Activated T-helper 1 cell treated with anti-CD3 and anti-CD28 coated beads, Interleukin-2, amount 50 U/mL, for 16 hours (primary cell): Measurements from ENCODE around the gene CST3.

Source experiments
- DNase-seq, 2 donors: peaks; one replicate each; pipeline ENCODE4 v3.0.0-alpha.2; 2020; ENCODE audit warnings: low read depth in 1 of 2, low spot score in 1 of 2

CST3 gene

DNA sequence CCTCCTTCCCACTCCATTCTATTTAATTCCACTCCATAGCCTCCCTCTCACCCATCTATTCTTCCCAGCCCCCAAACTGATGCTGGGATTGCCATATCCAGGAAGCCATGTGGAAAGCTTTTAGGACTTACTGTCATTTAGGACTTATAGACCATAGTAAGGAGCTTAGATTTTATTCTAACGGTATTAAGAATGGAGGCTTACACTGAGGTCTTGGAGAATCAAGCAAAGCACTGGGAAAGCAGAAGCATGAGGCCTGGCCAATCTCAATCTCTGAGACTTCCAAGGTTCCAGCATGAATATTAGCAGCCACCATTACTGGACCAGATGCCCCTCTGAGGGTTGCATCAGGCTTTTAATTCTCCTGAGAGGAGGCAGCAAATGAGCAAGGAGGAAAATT is 33.4 kb downstream of the CST3 start:
- no peak for DNase-seq

DNA sequence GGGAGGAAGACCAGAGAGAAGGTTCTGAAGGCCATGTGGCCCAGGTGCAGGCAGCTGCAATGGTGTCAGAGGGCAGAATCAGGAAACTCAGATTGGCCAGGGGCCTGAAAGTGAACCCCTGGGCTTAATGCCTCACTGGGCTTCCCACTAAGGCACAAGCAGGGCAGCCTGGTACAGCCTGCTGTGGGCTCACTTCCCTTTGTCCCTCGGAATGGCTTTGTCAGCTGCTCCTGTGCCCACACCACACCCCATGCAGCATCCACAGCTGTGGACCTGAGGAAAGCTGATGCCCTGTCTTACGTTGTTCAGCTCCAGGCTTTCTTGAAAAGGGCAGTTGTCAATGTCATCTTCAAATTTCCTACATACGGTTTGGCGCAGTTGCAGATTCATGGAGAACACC is 34.4 kb downstream of the CST3 start:
- DNase-seq, result no peak

DNA sequence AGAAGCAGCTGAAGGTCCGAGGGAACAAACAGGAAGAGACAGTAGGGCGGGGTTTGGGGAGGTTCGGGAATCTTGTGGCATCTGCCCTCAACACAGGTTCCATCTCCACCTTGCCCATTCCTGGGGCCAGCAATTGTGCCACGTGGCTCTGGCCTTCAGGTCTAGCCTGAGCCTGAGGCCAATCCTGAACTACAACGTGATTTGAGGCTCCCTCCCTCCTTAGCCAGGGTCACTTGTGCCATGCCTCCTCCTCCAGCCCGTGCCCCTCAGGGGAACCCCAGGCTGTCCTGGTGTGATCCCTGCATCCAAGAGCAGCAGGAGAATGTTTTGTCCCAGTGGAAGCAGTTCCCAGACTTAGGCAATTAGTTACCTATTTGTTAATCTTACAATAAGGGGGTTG is 35.1 kb downstream of the CST3 start:
- no peak for DNase-seq

DNA sequence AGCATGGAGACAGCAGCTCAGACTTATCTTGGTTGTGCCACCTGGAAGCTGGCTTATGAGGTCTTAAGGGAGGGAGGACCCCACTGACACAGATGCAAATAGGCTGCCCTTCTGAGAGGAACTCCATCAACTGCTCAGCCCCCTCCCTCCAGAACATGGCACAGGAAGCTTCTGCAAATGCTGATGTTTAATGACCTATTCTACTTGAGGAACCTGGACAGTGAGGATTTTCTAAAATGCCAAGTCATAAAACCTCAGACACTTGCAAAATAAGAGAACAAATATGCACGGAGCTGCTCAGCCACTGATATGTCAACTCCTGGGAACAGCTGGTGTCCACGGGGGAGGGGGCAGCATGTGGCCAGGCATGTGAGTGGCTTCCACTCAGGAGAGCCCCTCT is 35.5 kb downstream of the CST3 start:
- DNase-seq, result no peak

DNA sequence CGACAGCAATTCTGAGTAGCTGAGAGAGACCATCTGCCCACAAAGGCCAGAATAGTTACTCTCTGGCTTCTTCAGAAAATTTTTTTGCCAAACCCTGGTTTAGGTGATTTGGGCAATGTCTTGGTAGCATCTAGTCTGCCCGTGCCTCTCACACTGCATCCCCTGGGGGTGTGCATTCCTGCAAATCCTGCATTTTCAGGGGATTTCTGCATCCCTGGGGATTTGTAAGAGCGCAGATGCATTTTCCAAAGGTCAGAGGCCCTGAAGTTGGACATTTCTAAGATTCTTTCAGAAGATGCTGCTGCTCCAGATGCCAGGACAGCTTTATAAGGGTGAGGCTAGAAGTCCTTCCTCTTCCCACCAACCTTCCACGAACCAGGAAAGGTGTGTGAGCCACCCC is 36.0 kb downstream of the CST3 start:
- no peak for DNase-seq

DNA sequence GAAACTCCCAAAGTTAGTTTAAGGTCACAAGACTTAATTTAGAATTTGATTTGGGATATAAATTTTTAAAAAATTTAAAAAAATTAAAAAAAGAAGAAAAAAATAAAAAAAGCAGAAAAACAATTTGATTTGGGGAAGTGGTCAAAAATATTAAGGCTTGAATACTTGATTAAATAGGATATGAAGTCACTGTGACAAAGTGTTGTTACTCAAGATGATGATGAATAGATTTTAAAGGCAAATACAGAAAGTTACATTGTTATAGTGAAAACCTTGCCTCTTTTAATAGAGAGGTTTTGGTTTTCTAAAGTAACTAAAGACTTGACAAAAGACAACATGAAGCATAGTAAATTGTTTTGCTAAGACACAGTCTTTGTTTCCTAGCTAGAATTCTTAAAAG is 39.3 kb downstream of the CST3 start:
- DNase-seq, result no peak

DNA sequence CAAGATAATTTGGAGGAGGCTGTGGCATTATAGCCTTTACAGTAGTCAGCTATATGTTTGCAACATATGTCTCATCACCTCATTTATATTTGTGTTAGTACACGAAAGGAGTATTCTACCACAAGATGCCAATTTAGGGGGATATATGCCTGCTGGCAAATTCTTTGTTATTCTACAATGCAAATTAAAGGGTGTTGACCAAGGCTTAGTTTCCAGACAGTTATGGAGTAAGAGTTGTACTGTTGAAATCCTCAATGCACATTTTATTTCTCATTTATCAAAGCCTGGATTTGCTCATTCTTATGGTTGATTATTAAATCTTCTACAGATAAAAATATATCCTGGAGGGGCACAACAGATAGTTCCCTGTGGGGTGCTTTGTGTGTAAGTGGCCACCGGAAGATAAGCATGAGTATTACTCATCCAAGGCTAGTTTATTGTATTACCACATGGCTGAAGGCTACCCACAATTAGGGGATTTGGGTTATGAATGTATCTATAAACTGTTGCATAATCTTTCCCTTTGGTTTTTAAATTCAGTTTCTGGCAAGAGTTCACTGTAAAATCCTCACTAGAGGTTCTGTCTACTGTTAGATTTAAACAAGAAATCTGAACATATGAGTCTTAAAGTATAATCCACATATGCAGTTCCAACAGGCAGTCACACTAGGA is 41.0 kb downstream of the CST3 start:
- no peak for DNase-seq

DNA sequence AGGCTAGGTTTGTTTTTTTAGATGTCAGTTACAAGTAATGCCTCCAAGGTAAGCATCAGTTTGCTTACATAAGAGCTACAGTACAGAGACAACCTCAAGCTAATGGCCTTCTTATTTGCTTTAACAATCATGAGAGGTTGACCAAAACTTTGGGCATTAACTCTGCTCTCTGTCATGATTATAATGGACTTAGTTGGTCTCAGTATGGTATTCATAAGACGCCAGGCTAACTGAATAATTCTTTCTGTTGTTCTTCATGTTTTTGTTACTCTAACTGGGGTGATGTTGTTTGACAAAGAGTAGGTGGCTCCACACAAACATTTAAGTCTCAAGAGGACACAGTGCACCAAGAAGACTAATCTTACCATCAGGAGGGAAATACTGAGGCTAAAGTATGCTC is 41.8 kb downstream of the CST3 start:
- DNase-seq, result no peak

DNA sequence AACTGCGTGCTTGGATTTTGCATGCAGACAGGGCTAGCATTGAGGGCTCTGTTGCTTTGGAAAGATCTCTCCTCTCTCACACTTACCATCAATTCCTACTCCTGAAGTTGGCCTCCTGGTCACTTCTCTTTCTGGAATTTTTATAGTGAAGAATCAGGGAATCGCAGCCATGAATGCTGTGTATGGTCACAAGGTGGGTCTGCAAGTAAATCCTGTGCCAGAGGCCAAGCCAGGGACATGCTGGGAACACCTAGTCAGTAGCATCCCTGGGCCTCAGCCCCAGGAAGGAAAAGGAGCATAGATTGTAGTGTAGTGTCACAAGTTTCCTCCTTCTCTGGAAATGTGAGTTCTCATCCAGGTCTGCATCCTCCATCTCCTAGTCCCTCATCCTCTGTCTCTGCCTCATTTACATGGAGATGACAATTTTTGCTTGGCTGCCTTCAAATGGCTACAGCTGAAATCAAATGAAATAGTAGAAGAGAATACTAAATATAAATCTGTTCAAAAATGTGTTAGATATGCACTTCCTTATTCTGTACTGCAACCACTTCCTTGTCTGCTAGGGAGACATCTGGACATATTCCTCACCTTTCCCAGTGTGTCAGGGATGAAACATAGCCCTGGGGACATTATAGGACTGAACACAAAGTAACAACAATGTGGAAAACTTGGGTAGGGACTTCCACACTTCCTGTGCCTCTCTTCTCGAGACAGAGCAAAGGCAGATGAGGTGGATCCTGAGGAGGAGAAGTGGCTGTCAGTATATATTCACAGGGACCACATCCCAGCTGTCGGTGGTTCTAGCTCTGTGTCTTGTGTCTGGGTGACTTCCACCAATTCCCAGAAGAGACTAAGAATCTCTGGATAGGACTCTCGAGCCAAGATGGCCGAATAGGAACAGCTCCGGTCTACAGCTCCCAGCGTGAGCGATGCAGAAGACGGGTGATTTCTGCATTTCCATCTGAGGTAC is 49.0 kb downstream of the CST3 start:
- no peak for DNase-seq

DNA sequence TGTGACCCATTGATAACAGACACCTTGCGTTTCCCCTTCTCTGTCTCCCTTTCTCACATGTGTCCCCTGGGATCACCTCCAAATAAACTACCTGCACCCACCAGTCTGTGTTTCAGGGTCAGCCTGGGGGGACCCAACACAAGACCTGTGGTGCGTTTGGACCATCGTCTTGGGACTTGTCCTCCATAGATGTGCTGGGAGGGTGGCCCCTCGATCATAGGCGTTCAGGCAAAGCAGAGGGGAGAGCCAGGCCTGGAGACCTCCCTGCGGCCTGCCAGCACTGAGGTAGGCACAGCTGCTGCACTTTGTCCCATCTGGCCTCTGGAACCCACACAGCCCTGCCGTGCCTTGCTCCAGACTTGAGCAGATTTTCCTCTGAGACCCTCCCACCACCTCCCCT is 50.1 kb downstream of the CST3 start:
- DNase-seq, result no peak

DNA sequence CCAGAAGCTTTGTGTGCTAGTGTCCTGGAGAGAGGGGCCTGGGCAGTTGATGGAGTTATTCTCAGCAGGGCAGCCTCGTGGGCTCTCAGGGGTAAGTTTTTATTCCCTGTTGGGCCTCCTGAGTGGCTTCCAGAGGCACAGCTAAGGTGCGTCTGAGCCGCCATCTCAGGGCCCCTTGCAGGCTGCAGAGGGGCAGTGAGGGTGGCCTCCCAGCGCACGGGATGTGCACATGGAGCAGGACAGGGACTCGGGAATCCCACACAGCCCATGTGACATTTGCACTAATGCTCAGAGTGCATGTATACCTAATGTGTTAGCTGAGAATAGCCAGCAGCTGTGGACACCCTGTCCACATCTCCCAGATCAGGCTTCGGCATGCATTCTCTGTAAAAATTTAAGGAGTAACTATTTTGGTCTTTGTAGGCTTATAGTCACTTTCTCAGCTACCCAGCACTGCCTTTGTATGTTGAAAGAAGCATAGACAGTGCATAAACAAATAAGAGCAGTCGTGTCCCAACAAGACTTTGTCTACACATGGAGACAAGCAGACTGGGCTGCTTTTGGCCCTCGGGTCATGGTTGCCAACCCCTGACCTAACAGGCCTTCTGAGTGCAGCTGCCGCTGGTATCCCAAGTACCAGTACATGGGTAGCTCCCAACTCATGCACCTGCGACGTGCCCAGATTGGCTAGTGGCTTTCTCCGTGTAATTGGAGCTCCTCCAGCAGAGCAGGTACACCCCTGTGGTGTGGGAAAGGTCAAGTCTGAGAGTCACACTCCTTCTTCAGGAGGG is 50.8 kb downstream of the CST3 start:
- DNase-seq, result no peak

DNA sequence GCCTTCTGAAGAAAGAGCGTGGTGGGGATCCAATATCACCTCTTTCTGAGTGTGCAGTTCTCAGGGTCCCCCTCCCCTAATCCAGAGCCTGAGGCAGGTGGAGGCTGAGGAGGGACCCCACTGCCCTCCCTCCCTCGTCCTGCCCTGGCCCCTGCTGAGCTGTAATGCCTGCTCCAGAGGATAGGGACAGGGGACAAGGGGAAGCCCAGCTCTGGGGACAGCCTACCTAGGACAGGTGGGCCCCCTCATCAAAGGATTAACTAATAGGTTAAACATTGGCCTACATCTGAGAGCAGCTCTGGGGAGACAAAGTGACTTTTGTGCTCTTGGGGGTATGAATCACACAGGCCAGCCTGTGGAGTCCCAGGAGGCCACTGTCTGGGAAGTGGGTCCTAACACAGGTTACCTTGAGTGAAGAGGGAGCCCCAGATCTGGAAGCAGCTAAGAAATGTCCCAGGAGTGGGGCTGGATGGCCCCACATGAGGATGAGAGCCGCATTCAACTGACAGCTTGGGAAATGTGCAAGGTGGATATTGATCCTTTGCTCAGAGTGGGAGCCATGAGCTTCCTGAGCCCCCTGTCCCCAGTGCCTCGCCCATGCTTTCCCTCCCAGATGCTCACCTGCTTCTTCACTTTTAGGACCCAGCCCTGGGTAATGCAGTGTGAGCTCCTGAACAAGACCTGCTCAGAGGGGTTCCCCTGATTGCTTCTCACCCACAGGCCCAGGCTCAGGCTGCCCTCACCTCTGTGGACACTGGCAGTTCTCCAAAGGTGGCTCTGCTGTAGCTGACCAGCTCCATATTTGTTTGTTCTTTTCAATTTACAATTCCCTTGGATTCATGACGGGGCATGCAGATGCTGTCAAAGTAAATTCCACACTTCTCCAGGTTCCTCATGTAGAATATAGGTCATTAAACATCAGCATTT is 51.7 kb downstream of the CST3 start:
- no peak for DNase-seq

DNA sequence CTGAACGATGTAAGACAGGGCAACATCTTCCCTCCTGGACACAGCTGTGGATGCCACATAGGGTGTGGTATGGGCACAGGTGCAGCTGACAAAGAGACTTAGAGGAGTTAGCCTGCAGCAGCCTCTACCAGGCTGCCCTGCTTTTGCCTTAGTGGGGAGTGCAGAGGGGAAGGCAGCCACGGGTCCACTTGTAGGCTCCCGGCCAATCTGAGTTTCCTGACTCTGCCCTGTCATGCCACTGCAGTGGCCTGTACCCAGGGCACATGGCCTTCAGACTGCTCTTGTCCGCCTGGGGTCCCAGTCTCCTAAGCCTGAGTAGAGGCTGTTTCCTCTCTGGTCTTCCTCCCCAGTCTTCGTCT is 52.3 kb downstream of the CST3 start:
- DNase-seq, result no peak

DNA sequence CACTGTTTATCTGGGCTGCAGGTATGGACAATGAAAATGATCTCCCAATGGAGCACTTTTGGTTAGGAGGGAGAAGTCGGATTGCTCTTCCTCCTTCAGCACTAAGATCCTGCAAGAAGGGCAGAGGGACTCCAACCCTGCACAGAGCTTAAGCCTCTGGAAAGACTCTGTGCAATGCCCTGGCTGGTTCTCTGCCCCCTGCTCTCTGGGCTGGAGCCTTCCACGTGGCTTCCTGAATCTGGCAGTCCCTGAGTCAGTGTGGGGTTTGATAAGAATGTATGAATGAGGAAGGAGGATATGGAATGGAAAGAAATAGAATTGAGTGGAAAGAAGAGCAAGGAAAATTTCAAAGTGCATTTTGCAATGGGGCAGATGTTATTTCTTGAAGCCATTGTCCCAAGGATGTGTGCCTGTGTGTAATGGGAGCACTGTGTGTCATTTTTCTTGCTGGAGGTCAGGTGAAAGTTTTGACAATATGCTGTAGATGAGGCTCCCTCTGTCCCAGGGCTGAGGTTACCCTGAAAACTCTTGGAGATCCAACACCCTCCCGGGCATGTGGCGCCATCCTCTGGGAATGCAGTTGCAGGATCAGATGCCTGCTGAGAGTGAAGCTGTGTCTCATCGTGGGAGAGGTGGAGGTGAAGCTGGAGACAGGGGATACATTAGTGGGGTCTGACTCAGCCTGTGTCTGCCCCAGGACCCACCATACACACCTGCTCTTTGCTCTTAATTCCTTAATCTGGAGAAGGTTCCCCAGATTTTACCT is 53.1 kb downstream of the CST3 start:
- no peak for DNase-seq
